Heart left ventricle (tissue), 13 donors: ENCODE results near the gene CLSTN2.

ENCODE experiments used
- POLR2A ChIP-seq, 2 donors: fragments of 450-650 bp; IDR thresholded peaks; one replicate each; pipeline ENCODE4 v1.6.1; 2017; ENCODE audit warnings: antibody characterized with exemption in 2 of 2, mild to moderate bottlenecking in 2 of 2, moderate library complexity in 2 of 2
- TF ChIP-seq, protein P1 (sequence below), 12 donors: fragments of 200-600 bp; sonication (generic) in 4 of 12; IDR thresholded peaks; one replicate each; pipeline versions ENCODE4 v1.5.0 to v1.8.0; 2018 to 2022; ENCODE audit warnings: antibody characterized with exemption in 12 of 12, mild to moderate bottlenecking in 5 of 12
- donor health status: ischemic (EF 13 %, LVEDD 7.1; RV severe dilation, severe dysfunction).
- donor health status: DM: no; HTN: yes; CAD: no.
- donor health status: DM: no; HTN: no; CAD: no.
- donor health status: ischemic (EF 25% LVEDD 6.9; RV normal size, moderate dysfunction).
- donor health status: ischemic (EF 25% LVEDD 5.7; RV mildly dilated, moderate dysfunction).
- donor health status: ischemic (EF 35%, LVEDD 5.7; RV mildly dilated, moderate dysfunction).
- donor health status: nonischemic (EF 11% LVEDD 7.7; RV severe dilation, severe dysfunction).
- donor health status: DM: yes; HTN: yes; CAD: no.
- donor health status: PGD.
- donor health status: ischemic (EF 29% LVEDD 5.4; RV normal size, mild dysfunction).
- donor health status: nonischemic (EF 23%, LVEDD 6.1; RV moderate dilation, normal function).

DNA sequence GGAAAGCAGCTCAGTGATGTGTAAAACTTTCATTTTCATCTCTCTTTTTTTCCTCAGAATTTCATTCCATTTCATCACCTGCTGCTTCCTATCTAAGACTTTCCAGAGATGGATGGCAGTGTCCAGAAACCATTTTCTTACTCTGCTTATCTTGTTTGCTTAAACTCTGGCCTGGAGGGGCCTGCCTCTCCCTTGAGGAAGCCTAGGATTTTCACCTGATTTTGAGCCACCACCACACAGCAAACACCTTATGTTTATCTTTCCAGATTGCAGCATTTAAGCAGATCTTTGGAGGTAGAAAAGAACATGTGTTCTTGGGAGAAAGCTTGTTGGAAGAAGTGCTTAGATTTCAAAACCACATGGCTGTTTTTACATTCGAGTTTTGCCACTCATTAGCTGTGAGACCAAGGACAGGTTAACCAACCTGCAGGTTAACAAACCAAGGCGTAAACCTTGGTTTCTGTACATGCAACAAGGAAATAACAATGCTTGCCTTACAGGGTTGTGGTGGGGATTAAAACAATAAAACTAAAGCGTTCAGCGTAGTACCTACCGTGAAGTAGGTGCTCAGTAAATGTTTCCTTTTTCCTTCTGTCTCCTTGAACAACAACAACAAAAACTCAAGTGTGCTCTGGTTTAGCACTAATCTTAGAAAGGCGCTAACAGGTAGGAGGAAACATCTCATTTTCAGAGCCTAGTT lies 120.3 kb downstream of the CLSTN2 start:
- TF ChIP-seq, protein P1, sequence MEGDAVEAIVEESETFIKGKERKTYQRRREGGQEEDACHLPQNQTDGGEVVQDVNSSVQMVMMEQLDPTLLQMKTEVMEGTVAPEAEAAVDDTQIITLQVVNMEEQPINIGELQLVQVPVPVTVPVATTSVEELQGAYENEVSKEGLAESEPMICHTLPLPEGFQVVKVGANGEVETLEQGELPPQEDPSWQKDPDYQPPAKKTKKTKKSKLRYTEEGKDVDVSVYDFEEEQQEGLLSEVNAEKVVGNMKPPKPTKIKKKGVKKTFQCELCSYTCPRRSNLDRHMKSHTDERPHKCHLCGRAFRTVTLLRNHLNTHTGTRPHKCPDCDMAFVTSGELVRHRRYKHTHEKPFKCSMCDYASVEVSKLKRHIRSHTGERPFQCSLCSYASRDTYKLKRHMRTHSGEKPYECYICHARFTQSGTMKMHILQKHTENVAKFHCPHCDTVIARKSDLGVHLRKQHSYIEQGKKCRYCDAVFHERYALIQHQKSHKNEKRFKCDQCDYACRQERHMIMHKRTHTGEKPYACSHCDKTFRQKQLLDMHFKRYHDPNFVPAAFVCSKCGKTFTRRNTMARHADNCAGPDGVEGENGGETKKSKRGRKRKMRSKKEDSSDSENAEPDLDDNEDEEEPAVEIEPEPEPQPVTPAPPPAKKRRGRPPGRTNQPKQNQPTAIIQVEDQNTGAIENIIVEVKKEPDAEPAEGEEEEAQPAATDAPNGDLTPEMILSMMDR (IDR thresholded peaks at IDR 0.05) = no peak
- no peak for TF ChIP-seq POLR2A (IDR thresholded peaks at IDR 0.05)
